Stomach (tissue), 4 donors: ENCODE results near the gene CYS1.

Source experiments
- EP300 ChIP-seq: sonication (generic); formaldehyde crosslinking; IDR thresholded peaks from one replicate; pipeline ENCODE4 v1.6.1; 2017; ENCODE audit warnings: antibody characterized with exemption
- POLR2A ChIP-seq, 4 donors: fragments of 450-650 bp; IDR thresholded peaks; one replicate each; pipeline ENCODE4 v1.6.1; 2016; ENCODE audit warnings: antibody characterized with exemption in 4 of 4, control low read depth in 2 of 4, mild to moderate bottlenecking in 1 of 4, moderate library complexity in 1 of 4
- POLR2AphosphoS5 ChIP-seq, 3 donors: sonication (generic); formaldehyde crosslinking; IDR thresholded peaks; one replicate each; pipeline ENCODE4 v1.6.1; 2016; ENCODE audit warnings: antibody characterized with exemption in 3 of 3
- TF ChIP-seq, protein P1 (sequence below), 7 experiments: fragments of 450-650 bp in 4 of 7; fragments of 200-600 bp in 3 of 7; sonication (generic) in 3 of 7; IDR thresholded peaks; one replicate each; pipeline ENCODE4 v1.5.1; 2016 to 2019; ENCODE audit warnings: antibody characterized with exemption in 7 of 7, control low read depth in 2 of 7, mild to moderate bottlenecking in 1 of 7

DNA sequence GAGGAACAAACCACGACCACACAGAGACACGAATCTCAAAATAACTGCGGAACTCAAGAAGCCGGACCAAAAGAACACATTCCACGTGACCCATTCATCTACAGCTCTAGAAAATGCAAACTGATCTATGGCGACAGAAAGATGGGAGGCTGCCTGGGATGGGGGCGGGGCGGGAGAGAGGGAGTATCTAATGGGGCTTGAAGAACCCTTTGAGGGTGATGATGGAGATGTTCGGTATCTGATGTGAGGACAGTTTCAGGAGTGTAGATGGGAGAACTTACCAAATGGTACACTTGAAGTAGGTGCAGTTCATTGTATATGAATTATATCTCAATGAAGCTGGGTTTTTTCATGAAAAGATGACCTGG, 71.4 kb downstream of the CYS1 start:
- TF ChIP-seq POLR2AphosphoS5 (IDR thresholded peaks at IDR 0.05) (no peak), POLR2A (IDR thresholded peaks at IDR 0.05) (no peak), EP300 (no peak)
- TF ChIP-seq, protein P1, sequence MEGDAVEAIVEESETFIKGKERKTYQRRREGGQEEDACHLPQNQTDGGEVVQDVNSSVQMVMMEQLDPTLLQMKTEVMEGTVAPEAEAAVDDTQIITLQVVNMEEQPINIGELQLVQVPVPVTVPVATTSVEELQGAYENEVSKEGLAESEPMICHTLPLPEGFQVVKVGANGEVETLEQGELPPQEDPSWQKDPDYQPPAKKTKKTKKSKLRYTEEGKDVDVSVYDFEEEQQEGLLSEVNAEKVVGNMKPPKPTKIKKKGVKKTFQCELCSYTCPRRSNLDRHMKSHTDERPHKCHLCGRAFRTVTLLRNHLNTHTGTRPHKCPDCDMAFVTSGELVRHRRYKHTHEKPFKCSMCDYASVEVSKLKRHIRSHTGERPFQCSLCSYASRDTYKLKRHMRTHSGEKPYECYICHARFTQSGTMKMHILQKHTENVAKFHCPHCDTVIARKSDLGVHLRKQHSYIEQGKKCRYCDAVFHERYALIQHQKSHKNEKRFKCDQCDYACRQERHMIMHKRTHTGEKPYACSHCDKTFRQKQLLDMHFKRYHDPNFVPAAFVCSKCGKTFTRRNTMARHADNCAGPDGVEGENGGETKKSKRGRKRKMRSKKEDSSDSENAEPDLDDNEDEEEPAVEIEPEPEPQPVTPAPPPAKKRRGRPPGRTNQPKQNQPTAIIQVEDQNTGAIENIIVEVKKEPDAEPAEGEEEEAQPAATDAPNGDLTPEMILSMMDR (IDR thresholded peaks at IDR 0.05): no peak
